ENCODE measurements around the gene EML6. TPM values are rescaled to one million over a fixed set of nuclear protein-coding genes. Genes with fewer than 3 reads are reported as not detected.

The EML6 gene
- total and polyA plus RNA-seq, 2 donors (not counting 1 experiment from before 2014, with no cell fraction given): 0.34 to 1.3 TPM

DNA sequence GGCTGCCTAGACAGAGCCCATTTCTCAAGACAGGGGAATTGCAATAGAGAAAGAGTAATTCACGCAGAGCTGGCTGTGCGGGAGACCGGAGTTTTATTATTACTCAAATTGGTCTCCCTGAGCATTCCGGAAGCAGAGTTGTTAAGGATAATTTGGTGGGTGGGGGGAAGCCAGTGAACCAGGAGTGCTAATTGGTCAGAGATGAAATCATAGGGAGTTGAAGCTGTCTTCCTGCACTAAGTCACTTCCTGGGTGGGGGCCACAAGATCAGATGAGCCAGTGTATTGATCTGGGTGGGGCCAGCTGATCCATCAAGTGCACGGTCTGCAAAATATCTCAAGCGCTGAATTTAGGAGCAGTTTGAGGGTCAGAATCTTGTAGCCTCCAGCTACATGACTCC lies 242.0 kb downstream of the EML6 start:
- H3K4me2 ChIP-seq (ENCODE audit: extremely low read depth, insufficient read depth, low read length): no peak overlapping the region
- H3K36me3 ChIP-seq (ENCODE audit: control insufficient read depth, insufficient read depth, low read length): peaks cover 11% of the 10 kb centered on the region
- H3K9ac ChIP-seq (ENCODE audit: insufficient read depth, low read length): no peak overlapping the region
- TF ChIP-seq, protein P1, sequence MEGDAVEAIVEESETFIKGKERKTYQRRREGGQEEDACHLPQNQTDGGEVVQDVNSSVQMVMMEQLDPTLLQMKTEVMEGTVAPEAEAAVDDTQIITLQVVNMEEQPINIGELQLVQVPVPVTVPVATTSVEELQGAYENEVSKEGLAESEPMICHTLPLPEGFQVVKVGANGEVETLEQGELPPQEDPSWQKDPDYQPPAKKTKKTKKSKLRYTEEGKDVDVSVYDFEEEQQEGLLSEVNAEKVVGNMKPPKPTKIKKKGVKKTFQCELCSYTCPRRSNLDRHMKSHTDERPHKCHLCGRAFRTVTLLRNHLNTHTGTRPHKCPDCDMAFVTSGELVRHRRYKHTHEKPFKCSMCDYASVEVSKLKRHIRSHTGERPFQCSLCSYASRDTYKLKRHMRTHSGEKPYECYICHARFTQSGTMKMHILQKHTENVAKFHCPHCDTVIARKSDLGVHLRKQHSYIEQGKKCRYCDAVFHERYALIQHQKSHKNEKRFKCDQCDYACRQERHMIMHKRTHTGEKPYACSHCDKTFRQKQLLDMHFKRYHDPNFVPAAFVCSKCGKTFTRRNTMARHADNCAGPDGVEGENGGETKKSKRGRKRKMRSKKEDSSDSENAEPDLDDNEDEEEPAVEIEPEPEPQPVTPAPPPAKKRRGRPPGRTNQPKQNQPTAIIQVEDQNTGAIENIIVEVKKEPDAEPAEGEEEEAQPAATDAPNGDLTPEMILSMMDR (conservative IDR thresholded peaks at IDR 0.05 in 1 of 2, IDR thresholded peaks at IDR 0.05 in 1 of 2; ENCODE audit: low read depth in 1 of 2, low read length in 2 of 2): no peak
- TF ChIP-seq EZH2 (IDR thresholded peaks at IDR 0.05; ENCODE audit: low read length, missing control alignments): no peak
- DNase-seq (ENCODE audit: low read depth in 2 of 2): no peak
- H3K27ac ChIP-seq (ENCODE audit: insufficient read depth, low read length): no peak overlapping the region
- H3K27me3 ChIP-seq (ENCODE audit: control insufficient read depth, insufficient read depth, low read length): no peaks in the 10 kb centered on the region
- no peaks in the 10 kb centered on the region for H4K20me1 ChIP-seq (ENCODE audit: control insufficient read depth, extremely low read depth, insufficient read depth, low read length)
- peaks cover 5% of the 10 kb centered on the region for H3K79me2 ChIP-seq (ENCODE audit: control insufficient read depth, insufficient read depth, low read length)
- H3K9me3 ChIP-seq (ENCODE audit: control insufficient read depth, insufficient read depth, low read depth, low read length): no peaks in the 10 kb centered on the region
- H2AFZ ChIP-seq (ENCODE audit: low read length): no peak overlapping the region
- H3K4me3 ChIP-seq (replicated peaks in 1 of 4; ENCODE audit: control extremely low read depth in 1 of 4, insufficient read depth in 1 of 4, low read depth in 3 of 4, low read length in 4 of 4): no peak overlapping the region
- H3K4me1 ChIP-seq (ENCODE audit: control insufficient read depth, extremely low read depth, insufficient read depth, low read length): no peaks in the 10 kb centered on the region

DNA sequence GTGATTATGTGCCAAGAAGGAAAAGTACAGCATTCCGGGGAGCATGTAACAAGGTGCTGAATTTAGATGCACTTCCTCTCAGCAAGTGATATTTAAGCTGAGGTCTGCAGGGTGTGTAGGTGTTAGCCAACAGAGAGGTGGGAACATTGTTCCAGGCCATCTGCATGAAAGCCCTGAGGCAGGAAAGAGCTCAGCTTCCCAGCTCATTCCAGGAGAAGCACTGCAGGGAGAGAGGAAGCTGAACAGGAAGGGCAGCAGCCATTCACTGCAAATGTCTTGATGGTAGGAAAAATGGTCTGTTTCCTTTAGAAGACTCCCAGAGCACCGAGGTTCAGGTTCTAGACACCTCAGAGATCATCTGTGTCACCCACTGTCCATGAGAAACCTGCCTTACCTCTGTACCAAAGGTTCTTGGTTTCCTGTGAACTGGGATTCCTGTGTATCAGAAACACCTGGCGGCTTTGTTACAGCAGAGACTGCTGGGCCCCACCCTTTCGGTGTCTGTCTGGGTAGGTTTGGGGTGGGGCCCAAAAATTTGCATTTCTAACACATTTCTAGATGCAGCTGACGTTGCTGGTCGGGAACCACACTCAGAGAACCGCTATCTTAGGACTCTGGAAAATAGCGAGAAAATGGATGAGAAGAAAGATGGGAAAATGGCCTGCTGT lies 242.8 kb downstream of the EML6 start:
- Histone ChIP-seq H3K9ac (ENCODE audit: insufficient read depth, low read length) (no peak overlapping the region), H3K4me1 (ENCODE audit: control insufficient read depth, extremely low read depth, insufficient read depth, low read length) (no peaks in the 10 kb centered on the region), H3K4me3 (replicated peaks in 1 of 4; ENCODE audit: control extremely low read depth in 1 of 4, insufficient read depth in 1 of 4, low read depth in 3 of 4, low read length in 4 of 4) (no peak overlapping the region), H3K27me3 (ENCODE audit: control insufficient read depth, insufficient read depth, low read length) (no peaks in the 10 kb centered on the region), H3K4me2 (ENCODE audit: extremely low read depth, insufficient read depth, low read length) (no peak overlapping the region), H3K27ac (ENCODE audit: insufficient read depth, low read length) (no peak overlapping the region), H3K9me3 (ENCODE audit: control insufficient read depth, insufficient read depth, low read depth, low read length) (no peaks in the 10 kb centered on the region), H3K79me2 (ENCODE audit: control insufficient read depth, insufficient read depth, low read length) (peaks cover 11% of the 10 kb centered on the region), H4K20me1 (ENCODE audit: control insufficient read depth, extremely low read depth, insufficient read depth, low read length) (no peaks in the 10 kb centered on the region), H3K36me3 (ENCODE audit: control insufficient read depth, insufficient read depth, low read length) (peaks cover 13% of the 10 kb centered on the region), H2AFZ (ENCODE audit: low read length) (no peak overlapping the region)
- no peak for DNase-seq (ENCODE audit: low read depth in 2 of 2)
- no peak for TF ChIP-seq EZH2 (IDR thresholded peaks at IDR 0.05; ENCODE audit: low read length, missing control alignments)
- TF ChIP-seq, protein P1 (conservative IDR thresholded peaks at IDR 0.05 in 1 of 2, IDR thresholded peaks at IDR 0.05 in 1 of 2; ENCODE audit: low read depth in 1 of 2, low read length in 2 of 2): no peak

DNA sequence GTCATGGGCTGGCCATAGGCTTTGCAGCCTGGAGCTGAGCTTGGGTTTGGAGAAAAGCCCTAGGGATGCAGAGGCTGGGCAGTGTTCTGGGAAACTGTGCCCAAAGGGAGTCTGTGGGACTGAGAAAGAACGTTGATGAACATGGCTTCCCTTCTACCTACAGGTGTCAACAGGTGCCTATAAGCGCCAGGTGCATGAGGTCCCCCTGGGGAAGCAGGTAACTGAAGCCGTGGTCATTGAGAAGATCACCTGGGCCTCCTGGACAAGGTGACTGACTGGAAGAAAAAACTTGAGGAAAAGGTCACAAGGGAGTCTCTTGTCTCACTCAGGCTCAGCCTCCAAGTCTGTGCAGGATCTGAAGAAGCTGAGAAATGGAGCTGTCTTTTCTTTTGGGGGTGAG lies 243.4 kb downstream of the EML6 start:
- no peaks in the 10 kb centered on the region for H3K9me3 ChIP-seq (ENCODE audit: control insufficient read depth, insufficient read depth, low read depth, low read length)
- no peak overlapping the region for H3K9ac ChIP-seq (ENCODE audit: insufficient read depth, low read length)
- H3K4me3 ChIP-seq (replicated peaks in 1 of 4; ENCODE audit: control extremely low read depth in 1 of 4, insufficient read depth in 1 of 4, low read depth in 3 of 4, low read length in 4 of 4): no peak overlapping the region
- no peaks in the 10 kb centered on the region for H3K27me3 ChIP-seq (ENCODE audit: control insufficient read depth, insufficient read depth, low read length)
- peaks cover 13% of the 10 kb centered on the region for H3K36me3 ChIP-seq (ENCODE audit: control insufficient read depth, insufficient read depth, low read length)
- H2AFZ ChIP-seq (ENCODE audit: low read length): no peak overlapping the region
- no peak overlapping the region for H3K27ac ChIP-seq (ENCODE audit: insufficient read depth, low read length)
- no peak for DNase-seq (ENCODE audit: low read depth in 2 of 2)
- no peak overlapping the region for H3K4me2 ChIP-seq (ENCODE audit: extremely low read depth, insufficient read depth, low read length)
- TF ChIP-seq, protein P1 (conservative IDR thresholded peaks at IDR 0.05 in 1 of 2, IDR thresholded peaks at IDR 0.05 in 1 of 2; ENCODE audit: low read depth in 1 of 2, low read length in 2 of 2): no peak
- no peak for TF ChIP-seq EZH2 (IDR thresholded peaks at IDR 0.05; ENCODE audit: low read length, missing control alignments)
- H3K79me2 ChIP-seq (ENCODE audit: control insufficient read depth, insufficient read depth, low read length): peaks cover 15% of the 10 kb centered on the region
- H3K4me1 ChIP-seq (ENCODE audit: control insufficient read depth, extremely low read depth, insufficient read depth, low read length): no peaks in the 10 kb centered on the region
- H4K20me1 ChIP-seq (ENCODE audit: control insufficient read depth, extremely low read depth, insufficient read depth, low read length): no peaks in the 10 kb centered on the region

Data from fibroblast of lung (primary cell).